ENCODE data around the gene USP31.

Gene USP31

DNA sequence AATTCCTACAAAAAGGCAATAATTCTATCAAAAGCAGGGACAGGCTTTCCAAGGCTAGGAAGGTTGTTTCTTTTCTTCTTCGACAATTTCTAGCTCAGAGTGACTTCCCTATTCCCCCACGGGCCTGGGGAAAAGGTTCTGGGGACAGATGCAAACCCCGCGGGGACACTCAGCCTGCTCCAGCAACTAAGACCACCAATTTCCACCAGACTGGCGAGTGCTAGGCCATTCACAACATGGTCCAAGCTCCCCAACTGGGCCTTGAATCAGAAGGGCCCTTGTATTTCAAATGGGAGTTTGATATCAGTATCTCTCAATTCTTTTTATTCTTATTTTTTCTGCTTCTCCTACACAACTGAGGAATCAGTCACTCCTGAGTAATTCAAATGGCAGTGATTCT is 86.7 kb downstream of the USP31 start:
- no peak for DNase-seq (ENCODE audit: insufficient read length, low spot score)
- FAIRE-seq, result no peak
- TF ChIP-seq POLR2A (IDR thresholded peaks at IDR 0.05; ENCODE audit: low read depth, low read length), result no peak

DNA sequence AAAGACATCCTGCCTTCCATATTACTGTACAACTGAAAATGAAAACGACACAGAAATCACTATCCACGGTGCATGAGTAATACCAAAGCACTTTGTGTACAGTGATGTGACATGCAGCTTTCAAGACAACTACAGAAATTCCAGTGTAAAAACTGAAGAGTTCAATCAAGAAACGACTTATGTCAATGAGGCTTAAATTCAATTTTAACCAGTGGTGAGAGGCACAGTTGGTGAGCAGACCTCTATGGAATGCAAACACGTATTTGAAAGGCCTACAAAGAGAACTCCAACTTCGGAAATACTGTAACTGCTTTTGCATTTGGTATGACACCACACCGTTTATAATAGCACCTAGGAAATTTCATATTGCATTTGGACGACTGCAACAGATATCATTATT is 87.6 kb downstream of the USP31 start:
- no peak for FAIRE-seq
- no peak for DNase-seq (ENCODE audit: insufficient read length, low spot score)

DNA sequence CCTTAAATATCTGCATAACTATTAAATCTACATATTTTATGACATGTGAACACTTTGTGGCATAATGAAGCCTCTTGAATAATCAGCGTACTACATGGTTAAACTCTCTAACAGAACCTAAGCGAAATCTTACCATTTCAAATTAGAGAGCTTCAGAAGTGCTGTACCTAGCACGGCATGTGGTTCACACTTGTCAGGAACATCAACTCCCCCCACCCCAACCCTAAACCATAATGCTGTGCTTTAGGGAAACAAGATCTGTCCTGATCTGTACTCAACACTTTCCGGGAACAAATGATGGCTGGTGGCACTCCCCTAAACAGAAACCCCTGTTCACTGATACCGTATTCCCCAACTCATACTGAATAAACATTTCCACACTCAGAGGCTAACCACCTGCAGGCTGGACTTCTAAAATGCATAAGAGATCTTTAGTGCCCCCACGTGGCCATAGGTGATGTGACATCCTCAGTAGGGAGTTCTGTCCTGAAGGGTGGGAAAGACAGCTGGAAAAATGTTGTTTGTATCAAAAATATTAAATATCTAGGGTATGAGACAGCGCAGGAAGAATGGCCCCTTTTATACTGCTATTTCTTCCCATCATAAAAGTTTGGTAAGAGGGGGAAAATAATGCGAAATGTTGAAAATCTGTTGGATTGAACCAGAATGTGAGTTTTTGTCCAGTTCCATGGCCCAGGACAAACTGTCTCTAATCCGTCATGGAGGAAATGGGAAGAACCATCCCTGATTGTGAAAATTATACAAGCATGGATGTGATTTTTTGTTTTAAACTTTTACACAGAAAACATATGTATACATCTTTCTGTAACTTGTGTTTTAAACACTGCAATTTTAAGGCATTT is 88.6 kb downstream of the USP31 start:
- FAIRE-seq, result peak; percentile 61
- TF ChIP-seq POLR2A (IDR thresholded peaks at IDR 0.05; ENCODE audit: low read depth, low read length), result no peak

More for the DNA sequence above, 87.6 kb downstream of the USP31 start:
- TF ChIP-seq POLR2A (IDR thresholded peaks at IDR 0.05; ENCODE audit: low read depth, low read length), result no peak

DNA sequence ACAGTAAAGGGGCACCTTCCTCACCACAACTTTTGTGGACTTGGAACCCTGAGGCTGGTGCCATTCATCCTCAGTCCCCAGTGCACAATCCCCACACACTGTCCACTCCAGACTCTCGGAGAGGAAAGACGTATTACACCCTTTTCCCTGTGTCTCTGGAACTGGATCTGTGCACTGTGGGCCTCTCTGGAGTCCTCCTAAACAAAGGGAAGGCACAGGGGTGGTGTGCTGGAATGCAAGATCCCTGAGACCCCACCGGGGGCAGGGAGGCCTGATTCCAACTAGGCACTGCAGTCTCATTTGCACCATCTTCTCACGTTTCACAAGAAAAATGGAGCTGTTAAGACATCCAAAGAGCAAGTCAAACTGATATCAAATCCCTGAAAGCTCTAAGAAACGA is 89.8 kb downstream of the USP31 start:
- TF ChIP-seq POLR2A (IDR thresholded peaks at IDR 0.05; ENCODE audit: low read depth, low read length), result no peak
- no peak for DNase-seq (ENCODE audit: insufficient read length, low spot score)
- FAIRE-seq, result no peak

More for the DNA sequence above, 88.6 kb downstream of the USP31 start:
- DNase-seq (ENCODE audit: insufficient read length, low spot score), result no peak

DNA sequence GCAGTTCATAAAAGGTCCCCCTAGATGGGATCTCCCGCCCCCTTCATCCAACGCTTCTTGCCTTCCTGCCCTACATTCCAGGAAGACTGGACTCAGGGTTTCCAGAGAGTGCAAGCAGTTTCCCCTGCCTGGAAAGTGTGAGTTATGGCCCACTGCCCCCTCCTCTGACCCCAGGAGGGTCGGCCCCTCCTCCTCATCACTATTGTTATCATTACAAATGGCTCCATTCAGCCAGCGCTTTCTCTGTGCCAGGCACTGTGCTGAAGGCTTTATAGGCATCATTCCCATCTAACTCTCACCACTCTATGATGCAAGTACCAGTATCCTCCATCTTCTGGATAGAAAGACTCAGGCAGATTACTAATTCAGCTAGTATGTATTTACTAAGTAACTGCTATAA is 90.7 kb downstream of the USP31 start:
- TF ChIP-seq POLR2A (IDR thresholded peaks at IDR 0.05; ENCODE audit: low read depth, low read length), result no peak
- FAIRE-seq, result no peak

DNA sequence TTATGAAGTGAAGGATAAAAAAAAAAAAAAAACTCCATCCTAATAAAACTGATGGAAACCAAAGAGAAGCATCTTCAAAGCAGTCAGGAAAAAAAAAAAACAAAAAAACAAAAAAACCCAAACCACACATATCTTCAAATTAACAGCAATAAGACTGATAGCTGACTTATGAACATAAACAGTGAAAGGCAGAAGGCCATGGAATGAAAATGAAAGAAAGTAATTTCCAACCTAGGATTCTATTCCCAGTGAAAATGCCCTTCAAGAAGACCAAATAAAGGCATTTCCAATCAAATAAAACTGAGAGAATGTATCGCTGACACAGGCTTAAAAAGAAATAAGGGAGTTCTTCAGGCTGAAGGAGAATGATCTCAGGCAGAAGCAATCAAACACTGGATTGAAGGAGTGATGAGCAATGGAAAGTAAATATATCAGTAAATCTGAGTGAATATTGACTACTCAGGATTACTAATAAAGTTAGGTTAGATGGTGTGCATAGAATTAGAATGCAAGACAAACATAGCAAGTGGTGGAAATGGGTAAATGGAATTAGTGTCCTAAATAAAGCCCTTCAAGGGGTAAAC is 92.1 kb downstream of the USP31 start:
- FAIRE-seq (no peak), DNase-seq (ENCODE audit: insufficient read length, low spot score) (no peak)
- no peak for TF ChIP-seq POLR2A (IDR thresholded peaks at IDR 0.05; ENCODE audit: low read depth, low read length)

More for the DNA sequence above, 90.7 kb downstream of the USP31 start:
- DNase-seq (ENCODE audit: insufficient read length, low spot score), result no peak

DNA sequence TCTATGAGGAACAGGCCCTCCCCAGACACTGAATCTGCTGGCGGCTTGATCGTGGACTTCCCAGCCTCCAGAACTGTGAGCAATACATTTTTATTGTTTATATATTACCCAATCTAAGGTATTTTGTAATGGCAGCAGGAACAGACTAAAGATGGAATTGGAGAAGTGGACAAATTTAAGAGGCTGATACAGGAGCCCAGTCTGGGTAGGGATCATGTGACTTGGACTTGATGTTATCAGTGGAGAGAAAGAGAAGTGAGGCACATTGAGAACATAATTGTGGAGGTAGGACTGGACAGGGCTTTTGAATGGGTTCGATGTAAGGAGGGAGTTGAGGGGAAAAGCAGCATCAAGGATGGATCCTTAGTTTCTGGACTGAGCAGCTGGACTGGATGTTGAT is 93.8 kb downstream of the USP31 start:
- FAIRE-seq, result no peak
- DNase-seq (ENCODE audit: insufficient read length, low spot score), result no peak
- TF ChIP-seq POLR2A (IDR thresholded peaks at IDR 0.05; ENCODE audit: low read depth, low read length), result no peak

DNA sequence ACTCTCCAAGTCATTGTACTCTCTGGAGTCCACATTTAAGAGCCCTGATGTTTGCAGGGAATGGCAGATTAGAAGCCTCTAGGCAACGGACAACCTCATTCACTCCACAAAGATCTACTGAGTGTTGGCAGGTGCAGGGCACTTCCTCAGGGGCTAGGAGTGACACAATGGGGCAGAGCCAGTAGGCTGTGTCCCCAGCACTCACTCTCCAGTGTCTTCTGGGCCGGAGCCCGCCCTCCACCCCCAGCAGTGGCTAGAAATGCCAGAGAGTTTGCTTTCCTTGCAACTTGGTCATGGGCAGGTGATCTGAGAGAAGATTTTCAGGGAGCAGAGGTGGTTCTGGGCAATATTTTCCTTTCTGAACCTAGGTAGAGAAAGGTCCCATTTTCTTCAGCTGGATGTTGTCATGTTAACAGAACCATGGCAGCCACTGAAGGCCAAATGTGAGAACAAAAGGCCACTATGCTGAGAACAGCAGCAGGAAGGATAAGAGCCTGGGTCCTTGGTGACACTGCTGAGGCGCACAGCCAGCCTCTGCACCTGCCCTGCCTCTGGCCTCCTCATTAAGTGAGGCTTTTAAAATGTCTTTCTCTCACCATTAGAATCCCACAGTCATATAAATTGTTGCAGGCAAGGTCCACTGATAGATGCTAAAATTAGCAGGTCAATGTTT is 96.2 kb downstream of the USP31 start:
- FAIRE-seq (no peak), DNase-seq (ENCODE audit: insufficient read length, low spot score) (no peak)
- TF ChIP-seq POLR2A (IDR thresholded peaks at IDR 0.05; ENCODE audit: low read depth, low read length), result no peak

DNA sequence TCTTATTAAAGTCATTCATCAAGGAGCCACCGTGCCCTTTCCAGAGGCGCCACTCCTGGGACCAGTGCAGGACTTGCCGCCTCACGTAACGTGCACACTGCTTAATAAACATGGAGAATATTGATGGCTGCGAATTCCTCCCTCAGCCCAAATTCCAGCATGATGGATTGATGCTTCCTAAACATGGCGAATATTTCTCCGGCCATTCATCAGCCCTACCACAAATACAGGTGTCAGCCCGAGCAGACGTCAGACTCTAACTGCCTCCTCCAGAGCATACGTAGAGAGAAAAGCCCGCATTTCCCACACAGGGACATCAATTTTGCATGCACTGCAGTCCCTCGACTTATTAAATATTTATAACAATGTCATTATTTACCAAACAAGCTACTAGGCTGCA is 97.0 kb downstream of the USP31 start:
- no peak for FAIRE-seq
- no peak for DNase-seq (ENCODE audit: insufficient read length, low spot score)
- TF ChIP-seq POLR2A (IDR thresholded peaks at IDR 0.05; ENCODE audit: low read depth, low read length), result no peak

DNA sequence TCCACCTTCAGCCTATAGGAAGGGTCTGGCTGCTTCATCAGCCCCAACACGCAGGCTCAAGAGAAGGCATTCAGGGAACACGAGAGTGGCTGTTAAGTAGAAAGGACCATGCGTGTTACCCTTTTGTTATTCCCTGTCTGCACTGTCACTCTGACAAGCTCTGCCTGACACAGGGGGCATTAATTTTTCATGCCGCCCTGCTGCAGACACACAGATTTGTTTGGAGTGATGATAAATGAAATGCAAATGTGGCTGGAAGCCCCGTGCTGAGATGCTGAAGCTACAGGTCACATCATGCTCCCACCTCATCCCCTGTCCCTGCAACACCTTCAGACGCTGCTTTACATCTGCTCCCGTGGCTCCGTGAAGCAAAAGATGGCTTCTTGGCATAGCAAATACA is 97.7 kb downstream of the USP31 start:
- FAIRE-seq, result no peak
- no peak for DNase-seq (ENCODE audit: insufficient read length, low spot score)
- no peak for TF ChIP-seq POLR2A (IDR thresholded peaks at IDR 0.05; ENCODE audit: low read depth, low read length)

DNA sequence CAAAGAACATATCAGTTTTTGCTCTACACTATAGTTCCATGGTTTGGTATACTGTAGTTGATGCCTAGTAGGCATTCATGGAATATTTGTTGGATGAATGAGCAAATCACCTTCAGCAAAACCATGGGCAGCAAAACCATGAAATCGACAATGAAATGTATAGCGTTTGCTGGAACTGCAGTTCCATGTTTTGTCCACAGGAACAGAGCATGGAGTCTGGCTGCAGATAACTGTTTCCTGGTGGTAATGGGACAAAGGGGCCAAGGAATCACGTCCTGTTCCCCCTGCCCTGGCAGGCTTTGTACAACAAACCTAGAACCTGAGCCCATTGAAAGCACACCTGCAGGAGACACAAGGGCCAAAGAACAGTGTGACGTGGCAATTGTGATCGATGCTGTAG is 101.1 kb downstream of the USP31 start:
- DNase-seq (ENCODE audit: insufficient read length, low spot score) (no peak), FAIRE-seq (no peak)
- no peak for TF ChIP-seq POLR2A (IDR thresholded peaks at IDR 0.05; ENCODE audit: low read depth, low read length)

DNA sequence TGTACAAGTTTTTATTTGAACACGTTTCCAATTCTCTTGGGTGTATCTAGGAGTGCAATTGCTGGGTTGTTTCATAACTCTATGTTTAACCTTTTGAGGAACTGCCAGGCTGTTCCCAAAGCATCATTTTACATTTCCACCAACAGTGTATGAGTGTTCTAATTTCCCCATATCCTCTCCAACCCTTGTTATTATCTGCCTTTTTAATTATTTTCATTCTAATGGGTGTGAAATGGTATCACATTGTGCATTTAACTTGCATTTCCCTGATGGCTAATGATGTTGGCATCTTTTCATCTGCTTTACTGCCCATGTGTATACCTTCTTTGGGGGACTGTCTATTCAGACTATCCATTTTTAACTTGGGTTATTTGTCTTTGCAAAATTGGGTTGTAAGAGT is 104.2 kb downstream of the USP31 start:
- TF ChIP-seq POLR2A (IDR thresholded peaks at IDR 0.05; ENCODE audit: low read depth, low read length), result no peak
- FAIRE-seq (no peak), DNase-seq (ENCODE audit: insufficient read length, low spot score) (no peak)

DNA sequence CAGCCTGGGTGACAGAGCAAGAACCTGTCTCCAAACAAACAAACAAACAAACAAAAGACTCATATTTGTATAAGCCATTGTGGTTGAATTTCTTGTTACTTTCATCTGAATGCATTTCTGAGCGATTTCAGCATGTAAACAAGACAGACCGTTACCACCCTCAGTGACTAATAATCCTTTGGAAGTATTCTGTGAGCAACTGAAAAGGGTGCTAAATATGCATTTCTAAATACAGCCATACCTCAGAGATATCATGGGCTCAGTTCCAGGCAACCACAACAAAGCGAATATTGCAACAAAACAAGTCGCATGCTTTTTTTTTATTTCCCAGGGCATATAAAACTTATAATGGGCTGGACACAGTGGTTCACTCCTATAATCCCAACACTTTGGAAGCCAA is 109.0 kb downstream of the USP31 start:
- no peak for FAIRE-seq
- no peak for TF ChIP-seq POLR2A (IDR thresholded peaks at IDR 0.05; ENCODE audit: low read depth, low read length)

DNA sequence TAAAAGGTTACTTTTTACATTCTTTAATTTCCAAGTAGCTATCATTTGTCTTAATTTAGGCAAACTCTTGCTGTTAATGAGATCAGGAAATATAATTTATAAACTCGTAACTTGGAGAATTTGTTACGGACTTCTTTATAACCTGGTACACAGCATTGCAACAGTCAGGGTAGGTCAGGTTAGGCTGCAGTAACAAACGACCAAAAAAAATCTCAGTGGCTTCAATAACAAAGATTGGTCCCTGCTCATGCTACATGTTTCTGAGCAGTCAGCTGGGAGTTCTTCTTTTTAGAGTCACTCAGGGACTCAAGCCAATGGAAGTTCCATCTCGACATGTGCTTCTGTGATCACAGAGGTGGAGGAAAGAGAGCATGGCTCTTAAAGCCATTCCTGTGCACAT is 110.1 kb downstream of the USP31 start:
- no peak for DNase-seq (ENCODE audit: insufficient read length, low spot score)
- no peak for TF ChIP-seq POLR2A (IDR thresholded peaks at IDR 0.05; ENCODE audit: low read depth, low read length)
- FAIRE-seq, result no peak

More for the DNA sequence above, 109.0 kb downstream of the USP31 start:
- DNase-seq (ENCODE audit: insufficient read length, low spot score), result no peak

Measured in H54 (cell line).